GM23338 (cell line): ENCODE results near the gene FOXO3. TPM values are rescaled to one million over a fixed set of nuclear protein-coding genes. Genes with fewer than 3 reads are reported as not detected.

Experiments
- ATAC-seq: fragments of 200-7000 bp; cut with Tn5 transposase; 3 replicates; pipeline ENCODE4 v1.9.1; 2020
- DNase-seq: peaks from one replicate; pipeline ENCODE4 v3.0.0-alpha.2; 2015; ENCODE audit warnings: low spot score
- H2AFZ ChIP-seq: fragments of 200-600 bp; sonication (generic); 2 replicates; pipeline ENCODE4 v1.8.0; 2016; ENCODE audit warnings: antibody characterized with exemption, mild to moderate bottlenecking, moderate library complexity
- H3F3A ChIP-seq: fragments of 200-600 bp; sonication (generic); replicated peaks from 2 replicates; pipeline ENCODE4 v1.8.0; 2017; ENCODE audit warnings: antibody characterized with exemption, mixed run types, low read depth
- H3K27ac ChIP-seq: fragments of 200-600 bp; sonication (generic); 2 replicates; pipeline ENCODE4 v1.6.1; 2016; ENCODE audit warnings: low read depth
- H3K27me3 ChIP-seq: fragments of 200-600 bp; sonication (generic); 2 replicates; pipeline ENCODE4 v1.8.0; 2016; ENCODE audit warnings: mild to moderate bottlenecking, mixed run types, moderate library complexity; ENCODE audit not compliant: insufficient read depth
- H3K36me3 ChIP-seq: fragments of 200-600 bp; sonication (generic); 2 replicates; pipeline ENCODE4 v1.8.0; 2016; ENCODE audit warnings: mild to moderate bottlenecking; ENCODE audit not compliant: insufficient read depth
- H3K4me1 ChIP-seq: fragments of 200-600 bp; sonication (generic); 2 replicates; pipeline ENCODE4 v1.8.0; 2016; ENCODE audit warnings: mild to moderate bottlenecking, moderate library complexity; ENCODE audit not compliant: insufficient read depth
- H3K4me2 ChIP-seq: fragments of 200-600 bp; sonication (generic); 2 replicates; pipeline ENCODE4 v1.7.1; 2017; ENCODE audit warnings: mixed run types
- H3K4me3 ChIP-seq: fragments of 200-600 bp; sonication (generic); 2 replicates; pipeline ENCODE4 v1.6.1; 2016; ENCODE audit warnings: mixed run types
- H3K79me2 ChIP-seq: fragments of 200-600 bp; sonication (generic); replicated peaks from 2 replicates; pipeline ENCODE4 v1.8.0; 2017; ENCODE audit warnings: mild to moderate bottlenecking; ENCODE audit not compliant: insufficient read depth
- H3K9me2 ChIP-seq: fragments of 200-600 bp; sonication (generic); 2 replicates; pipeline ENCODE4 v1.8.0; 2017; ENCODE audit not compliant: insufficient read depth
- H4K20me1 ChIP-seq: fragments of 200-600 bp; sonication (generic); replicated peaks from 2 replicates; pipeline ENCODE4 v1.8.0; 2017; ENCODE audit warnings: mild to moderate bottlenecking; ENCODE audit not compliant: insufficient read depth
- H3K27ac Mint-ChIP-seq: 2 replicates; pipeline ENCODE4 v1.8.0; 2020; ENCODE audit warnings: inconsistent platforms, mild to moderate bottlenecking, moderate library complexity, mixed read lengths
- H3K27me3 Mint-ChIP-seq: 3 replicates; pipeline ENCODE4 v1.8.0; 2022; ENCODE audit warnings: low read depth, mild to moderate bottlenecking, moderate library complexity, mixed read lengths, inconsistent platforms; ENCODE audit not compliant: insufficient read depth, poor library complexity
- H3K36me3 Mint-ChIP-seq: 3 replicates; pipeline ENCODE4 v1.8.0; 2021; ENCODE audit warnings: low read depth, mild to moderate bottlenecking, inconsistent platforms, moderate library complexity, mixed read lengths
- H3K4me1 Mint-ChIP-seq: 3 replicates; pipeline ENCODE4 v1.8.0; 2020; ENCODE audit warnings: mild to moderate bottlenecking, inconsistent platforms, mixed read lengths
- H3K4me3 Mint-ChIP-seq: 3 replicates; pipeline ENCODE4 v1.8.0; 2021; ENCODE audit warnings: moderate library complexity, mild to moderate bottlenecking, inconsistent platforms, mixed read lengths
- H3K9me3 Mint-ChIP-seq: 3 replicates; pipeline ENCODE4 v1.8.0; 2020; ENCODE audit warnings: moderate library complexity, mild to moderate bottlenecking, inconsistent platforms, mixed read lengths
- CREB1 ChIP-seq: fragments of 250-450 bp; sonication (Bioruptor Pico); IDR thresholded peaks from 2 replicates; pipeline ENCODE4 v1.5.0; 2020; ENCODE audit warnings: low read depth, mild to moderate bottlenecking, moderate library complexity
- ETS1 ChIP-seq: IDR thresholded peaks from 2 replicates; pipeline ENCODE4 v1.6.1; 2016; ENCODE audit warnings: antibody characterized with exemption
- EZH2 ChIP-seq: fragments of 200-600 bp; sonication (generic); IDR thresholded peaks from one replicate; pipeline ENCODE4 v1.8.0; 2017; ENCODE audit warnings: antibody characterized with exemption, mild to moderate bottlenecking, low read depth; ENCODE audit not compliant: unreplicated experiment
- EZH2phosphoT487 ChIP-seq: fragments of 200-600 bp; sonication (generic); IDR thresholded peaks from one replicate; pipeline ENCODE4 v1.8.1; 2018; ENCODE audit warnings: antibody characterized with exemption; ENCODE audit not compliant: unreplicated experiment
- JUNB ChIP-seq: IDR thresholded peaks from one replicate; pipeline ENCODE4 v1.6.1; 2016; ENCODE audit warnings: antibody characterized with exemption; ENCODE audit not compliant: unreplicated experiment
- NANOG ChIP-seq: IDR thresholded peaks from 2 replicates; pipeline ENCODE4 v1.6.1; 2016; ENCODE audit warnings: antibody characterized with exemption, borderline replicate concordance
- POLR2AphosphoS5 ChIP-seq: IDR thresholded peaks from 2 replicates; pipeline ENCODE4 v1.6.1; 2016; ENCODE audit warnings: antibody characterized with exemption, low read depth
- STAT1 ChIP-seq: IDR thresholded peaks from one replicate; pipeline ENCODE4 v1.6.1; 2016; ENCODE audit warnings: antibody characterized with exemption; ENCODE audit not compliant: unreplicated experiment
- ZNF114 ChIP-seq: fragments of 250-450 bp; sonication (Bioruptor Pico); IDR thresholded peaks from 2 replicates; pipeline ENCODE4 v1.5.0; 2020; ENCODE audit warnings: mild to moderate bottlenecking, moderate library complexity
- ZNF331 ChIP-seq: fragments of 250-450 bp; sonication (Bioruptor Pico); IDR thresholded peaks from 2 replicates; pipeline ENCODE4 v1.5.0; 2020; ENCODE audit warnings: low read depth, mild to moderate bottlenecking, moderate library complexity
- polyA plus RNA-seq: library from polyadenylated mRNA; unstranded; fragments of >200 nt; fragmentation: Nextera tagmentation; extraction: Ambion mirVana; gene quantifications from 2 replicates; pipeline ENCODE4 v1.2.1, GENCODE V29; 2016
- total RNA-seq: library from RNA; depleted of rRNA; stranded (reverse); fragments of >200 nt; shearing (Covaris generic); gene quantifications from 2 replicates; pipeline ENCODE4 v1.2.3, GENCODE V29; 2014
- TF ChIP-seq, protein P1 (sequence below): IDR thresholded peaks from one replicate; pipeline ENCODE4 v1.6.1; 2018; ENCODE audit warnings: antibody characterized with exemption; ENCODE audit not compliant: unreplicated experiment
- TF ChIP-seq, protein P2 (sequence below), 2 experiments: fragments of 200-600 bp in 1 of 2; sonication (generic) in 1 of 2; conservative IDR thresholded peaks; 2 replicates each; pipeline versions ENCODE4 v1.5.1 to v1.6.1; 2016 to 2017; ENCODE audit warnings: antibody characterized with exemption in 2 of 2, low read depth in 2 of 2, mild to moderate bottlenecking in 2 of 2, moderate library complexity in 1 of 2

FOXO3 gene
- total and polyA plus RNA-seq, 2 experiments from 2014 or later = 9.8 to 20.2 TPM

DNA sequence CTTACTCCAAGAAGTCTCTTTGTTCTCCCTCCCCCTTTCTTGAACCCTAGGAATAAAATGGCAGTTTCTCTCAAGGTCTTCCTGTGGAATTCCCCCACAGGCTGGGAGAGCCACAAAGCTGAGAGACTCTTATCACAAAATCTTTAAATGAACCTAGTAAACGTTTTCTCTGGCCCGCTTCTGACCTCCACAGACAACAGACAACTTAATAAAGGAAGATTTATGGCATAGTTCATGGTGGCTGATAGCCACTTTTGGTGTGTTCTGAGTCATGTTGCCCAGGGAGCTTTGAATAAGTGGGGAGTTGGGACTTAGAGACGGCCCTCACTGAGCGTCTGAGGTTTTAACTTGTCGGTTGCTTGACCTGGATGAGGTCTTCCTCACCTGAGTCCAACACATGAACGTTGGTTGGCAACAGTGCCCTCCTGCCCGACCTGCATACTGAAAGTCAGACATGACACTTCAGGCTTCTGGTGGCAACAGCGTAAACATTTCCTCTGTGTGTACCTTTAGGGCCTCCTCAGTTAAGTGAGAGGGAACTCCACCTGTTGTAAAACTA lies 124.1 kb downstream of the FOXO3 start:
- Mint-ChIP-seq H3K27me3 (no peaks in the 10 kb centered on the region), H3K4me1 (peaks cover 7% of the 10 kb centered on the region; the same call in 2 of the 3 replicates), H3K27ac (no peak overlapping the region), H3K4me3 (no peak overlapping the region), H3K9me3 (no peaks in the 10 kb centered on the region), H3K36me3 (peaks cover 4% of the 10 kb centered on the region; the same call in 2 of the 3 replicates)
- no peak overlapping the region for H3K27ac ChIP-seq
- DNase-seq (no peak), ATAC-seq (no peak)
- TF ChIP-seq JUNB (no peak), STAT1 (no peak), NANOG (no peak), ZNF114 (CRISPR knock-in tag) (no peak), POLR2AphosphoS5 (no peak)
- TF ChIP-seq, protein P1, sequence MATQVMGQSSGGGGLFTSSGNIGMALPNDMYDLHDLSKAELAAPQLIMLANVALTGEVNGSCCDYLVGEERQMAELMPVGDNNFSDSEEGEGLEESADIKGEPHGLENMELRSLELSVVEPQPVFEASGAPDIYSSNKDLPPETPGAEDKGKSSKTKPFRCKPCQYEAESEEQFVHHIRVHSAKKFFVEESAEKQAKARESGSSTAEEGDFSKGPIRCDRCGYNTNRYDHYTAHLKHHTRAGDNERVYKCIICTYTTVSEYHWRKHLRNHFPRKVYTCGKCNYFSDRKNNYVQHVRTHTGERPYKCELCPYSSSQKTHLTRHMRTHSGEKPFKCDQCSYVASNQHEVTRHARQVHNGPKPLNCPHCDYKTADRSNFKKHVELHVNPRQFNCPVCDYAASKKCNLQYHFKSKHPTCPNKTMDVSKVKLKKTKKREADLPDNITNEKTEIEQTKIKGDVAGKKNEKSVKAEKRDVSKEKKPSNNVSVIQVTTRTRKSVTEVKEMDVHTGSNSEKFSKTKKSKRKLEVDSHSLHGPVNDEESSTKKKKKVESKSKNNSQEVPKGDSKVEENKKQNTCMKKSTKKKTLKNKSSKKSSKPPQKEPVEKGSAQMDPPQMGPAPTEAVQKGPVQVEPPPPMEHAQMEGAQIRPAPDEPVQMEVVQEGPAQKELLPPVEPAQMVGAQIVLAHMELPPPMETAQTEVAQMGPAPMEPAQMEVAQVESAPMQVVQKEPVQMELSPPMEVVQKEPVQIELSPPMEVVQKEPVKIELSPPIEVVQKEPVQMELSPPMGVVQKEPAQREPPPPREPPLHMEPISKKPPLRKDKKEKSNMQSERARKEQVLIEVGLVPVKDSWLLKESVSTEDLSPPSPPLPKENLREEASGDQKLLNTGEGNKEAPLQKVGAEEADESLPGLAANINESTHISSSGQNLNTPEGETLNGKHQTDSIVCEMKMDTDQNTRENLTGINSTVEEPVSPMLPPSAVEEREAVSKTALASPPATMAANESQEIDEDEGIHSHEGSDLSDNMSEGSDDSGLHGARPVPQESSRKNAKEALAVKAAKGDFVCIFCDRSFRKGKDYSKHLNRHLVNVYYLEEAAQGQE = no peak
- H3F3A ChIP-seq = no peaks in the 10 kb centered on the region
- H3K4me1 ChIP-seq = no peaks in the 10 kb centered on the region
- no peaks in the 10 kb centered on the region for H3K79me2 ChIP-seq
- H3K27me3 ChIP-seq = no peaks in the 10 kb centered on the region
- no peak overlapping the region for H3K4me3 ChIP-seq
- H3K9me2 ChIP-seq = no peaks in the 10 kb centered on the region
- H2AFZ ChIP-seq = no peak overlapping the region
- no peaks in the 10 kb centered on the region for H3K36me3 ChIP-seq
- H3K4me2 ChIP-seq = no peak overlapping the region
- H4K20me1 ChIP-seq = no peaks in the 10 kb centered on the region

GRCh38 chr6:108685970-108686369 lies 125.3 kb downstream of the FOXO3 start:
- H3K4me1 Mint-ChIP-seq = peaks cover 16% of the 10 kb centered on the region
- ATAC-seq (no peak), DNase-seq (no peak)
- H4K20me1 ChIP-seq = no peaks in the 10 kb centered on the region
- no peak overlapping the region for H3K27ac Mint-ChIP-seq
- H3K27me3 Mint-ChIP-seq = no peaks in the 10 kb centered on the region
- no peaks in the 10 kb centered on the region for H3K79me2 ChIP-seq
- H3F3A ChIP-seq = no peaks in the 10 kb centered on the region
- peaks cover 5% of the 10 kb centered on the region; the same call in 1 of the 2 replicates for H3K4me1 ChIP-seq
- no peaks in the 10 kb centered on the region for H3K9me3 Mint-ChIP-seq
- H3K27ac ChIP-seq = no peak overlapping the region
- no peak overlapping the region for H3K4me3 ChIP-seq
- H2AFZ ChIP-seq = no peak overlapping the region
- H3K36me3 Mint-ChIP-seq = no peaks in the 10 kb centered on the region
- H3K4me3 Mint-ChIP-seq = no peak overlapping the region
- no peaks in the 10 kb centered on the region for H3K36me3 ChIP-seq
- no peak overlapping the region for H3K4me2 ChIP-seq
- no peaks in the 10 kb centered on the region for H3K9me2 ChIP-seq
- H3K27me3 ChIP-seq = no peaks in the 10 kb centered on the region
- TF ChIP-seq ETS1 = no peak
- no peak for TF ChIP-seq ZNF331 (CRISPR knock-in tag)
- TF ChIP-seq, protein P1 = no peak
- no peak for TF ChIP-seq EZH2phosphoT487
- no peak for TF ChIP-seq EZH2
- no peak for TF ChIP-seq ZNF114 (CRISPR knock-in tag)
- TF ChIP-seq, protein P2, sequence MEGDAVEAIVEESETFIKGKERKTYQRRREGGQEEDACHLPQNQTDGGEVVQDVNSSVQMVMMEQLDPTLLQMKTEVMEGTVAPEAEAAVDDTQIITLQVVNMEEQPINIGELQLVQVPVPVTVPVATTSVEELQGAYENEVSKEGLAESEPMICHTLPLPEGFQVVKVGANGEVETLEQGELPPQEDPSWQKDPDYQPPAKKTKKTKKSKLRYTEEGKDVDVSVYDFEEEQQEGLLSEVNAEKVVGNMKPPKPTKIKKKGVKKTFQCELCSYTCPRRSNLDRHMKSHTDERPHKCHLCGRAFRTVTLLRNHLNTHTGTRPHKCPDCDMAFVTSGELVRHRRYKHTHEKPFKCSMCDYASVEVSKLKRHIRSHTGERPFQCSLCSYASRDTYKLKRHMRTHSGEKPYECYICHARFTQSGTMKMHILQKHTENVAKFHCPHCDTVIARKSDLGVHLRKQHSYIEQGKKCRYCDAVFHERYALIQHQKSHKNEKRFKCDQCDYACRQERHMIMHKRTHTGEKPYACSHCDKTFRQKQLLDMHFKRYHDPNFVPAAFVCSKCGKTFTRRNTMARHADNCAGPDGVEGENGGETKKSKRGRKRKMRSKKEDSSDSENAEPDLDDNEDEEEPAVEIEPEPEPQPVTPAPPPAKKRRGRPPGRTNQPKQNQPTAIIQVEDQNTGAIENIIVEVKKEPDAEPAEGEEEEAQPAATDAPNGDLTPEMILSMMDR (conservative IDR thresholded peaks at IDR 0.05; ENCODE audit: low read depth in 2 of 2) = no peak
- TF ChIP-seq POLR2AphosphoS5 = no peak
- no peak for TF ChIP-seq JUNB
- no peak for TF ChIP-seq STAT1
- TF ChIP-seq CREB1 = no peak
